ENCODE results near the gene FNBP1L.

GRCh38 chr1:93577536-93578432 lies 129.9 kb downstream of the FNBP1L start:
- no peak for TF ChIP-seq POLR2A (IDR thresholded peaks at IDR 0.05)
- TF ChIP-seq CTCF (IDR thresholded peaks at IDR 0.05), result no peak

All from right lobe of liver (tissue), 4 donors.